HUES6 (cell line): ENCODE measurements around the gene PRKCA.

Source experiments
- H3K27ac ChIP-seq: 2 replicates; pipeline ENCODE4 v1.7.0; 2013; ENCODE audit warnings: low read depth, mild to moderate bottlenecking, low read length, inconsistent platforms
- H3K27me3 ChIP-seq: 2 replicates; pipeline ENCODE4 v1.6.1; 2013; ENCODE audit warnings: low read length; ENCODE audit not compliant: control insufficient read depth, insufficient read depth
- H3K36me3 ChIP-seq: 2 replicates; pipeline ENCODE4 v1.6.1; 2013; ENCODE audit warnings: low read length; ENCODE audit not compliant: control insufficient read depth, insufficient read depth
- H3K4me1 ChIP-seq: 2 replicates; pipeline ENCODE4 v1.6.1; 2013; ENCODE audit warnings: low read length; ENCODE audit not compliant: control insufficient read depth, insufficient read depth
- H3K4me3 ChIP-seq: 2 replicates; pipeline ENCODE4 v1.5.1; 2013; ENCODE audit warnings: low read depth, low read length
- H3K9ac ChIP-seq: one replicate; pipeline ENCODE4 v1.6.1; 2013; ENCODE audit warnings: mild to moderate bottlenecking, low read length
- H3K9me3 ChIP-seq: 2 replicates; pipeline ENCODE4 v1.6.1; 2013; ENCODE audit warnings: low read depth, low read length; ENCODE audit not compliant: control insufficient read depth, insufficient read depth

PRKCA gene

GRCh38 chr17:66671156-66671555, 368.7 kb downstream of the PRKCA start:
- Histone ChIP-seq H3K4me3 (no peak overlapping the region), H3K36me3 (no peaks in the 10 kb centered on the region), H3K9me3 (no peaks in the 10 kb centered on the region; the same call in 1 of the 2 replicates), H3K27ac (no peak overlapping the region), H3K27me3 (no peaks in the 10 kb centered on the region), H3K9ac (no peak overlapping the region), H3K4me1 (no peaks in the 10 kb centered on the region)

- H3K9me3 ChIP-seq, result peaks cover 7% of the 10 kb centered on the region; the same call in 1 of the 2 replicates
- no peak overlapping the region for H3K9ac ChIP-seq
- H3K27ac ChIP-seq, result no peak overlapping the region
- no peak overlapping the region for H3K4me3 ChIP-seq
- no peaks in the 10 kb centered on the region for H3K36me3 ChIP-seq
- H3K4me1 ChIP-seq, result peaks cover 3% of the 10 kb centered on the region; the same call in 1 of the 2 replicates
- no peaks in the 10 kb centered on the region for H3K27me3 ChIP-seq
These were observed 371.4 kb downstream of the PRKCA start for GRCh38 chr17:66673668-66674276.

- Histone ChIP-seq H3K27ac (no peak overlapping the region), H3K9ac (no peak overlapping the region), H3K9me3 (peaks cover 8% of the 10 kb centered on the region; the same call in 1 of the 2 replicates), H3K4me1 (peaks cover 3% of the 10 kb centered on the region), H3K27me3 (no peaks in the 10 kb centered on the region), H3K4me3 (no peak overlapping the region), H3K36me3 (no peaks in the 10 kb centered on the region)
These were observed 373.0 kb downstream of the PRKCA start for GRCh38 chr17:66675273-66675990.

- H3K36me3 ChIP-seq, result no peaks in the 10 kb centered on the region
- no peaks in the 10 kb centered on the region for H3K27me3 ChIP-seq
- no peak overlapping the region for H3K4me3 ChIP-seq
- H3K9me3 ChIP-seq, result peaks cover 8% of the 10 kb centered on the region; the same call in 1 of the 2 replicates
- H3K9ac ChIP-seq, result no peak overlapping the region
- H3K4me1 ChIP-seq, result peaks cover 3% of the 10 kb centered on the region
- no peak overlapping the region for H3K27ac ChIP-seq
These were observed 373.6 kb downstream of the PRKCA start for GRCh38 chr17:66675991-66676371.

GRCh38 chr17:66676421-66676820, 374.0 kb downstream of the PRKCA start:
- H3K9me3 ChIP-seq, result peaks cover 8% of the 10 kb centered on the region; the same call in 1 of the 2 replicates
- no peaks in the 10 kb centered on the region for H3K36me3 ChIP-seq
- H3K4me1 ChIP-seq, result peaks cover 3% of the 10 kb centered on the region
- no peak overlapping the region for H3K4me3 ChIP-seq
- no peak overlapping the region for H3K9ac ChIP-seq
- no peaks in the 10 kb centered on the region for H3K27me3 ChIP-seq
- no peak overlapping the region for H3K27ac ChIP-seq

- H3K9me3 ChIP-seq, result peaks cover 8% of the 10 kb centered on the region; the same call in 1 of the 2 replicates
- no peak overlapping the region for H3K4me3 ChIP-seq
- H3K27ac ChIP-seq, result no peak overlapping the region
- H3K36me3 ChIP-seq, result no peaks in the 10 kb centered on the region
- H3K9ac ChIP-seq, result no peak overlapping the region
- peaks cover 3% of the 10 kb centered on the region for H3K4me1 ChIP-seq
- no peaks in the 10 kb centered on the region for H3K27me3 ChIP-seq
These were observed 375.0 kb downstream of the PRKCA start for GRCh38 chr17:66677201-66677981.

- no peak overlapping the region for H3K4me3 ChIP-seq
- H3K36me3 ChIP-seq, result no peaks in the 10 kb centered on the region
- no peak overlapping the region for H3K27ac ChIP-seq
- no peaks in the 10 kb centered on the region for H3K27me3 ChIP-seq
- peaks cover 8% of the 10 kb centered on the region; the same call in 1 of the 2 replicates for H3K9me3 ChIP-seq
- H3K4me1 ChIP-seq, result peaks cover 3% of the 10 kb centered on the region
- no peak overlapping the region for H3K9ac ChIP-seq
These were observed 375.6 kb downstream of the PRKCA start for GRCh38 chr17:66678061-66678460.

- no peaks in the 10 kb centered on the region for H3K27me3 ChIP-seq
- no peak overlapping the region for H3K9ac ChIP-seq
- H3K4me3 ChIP-seq, result no peak overlapping the region
- H3K27ac ChIP-seq, result no peak overlapping the region
- no peaks in the 10 kb centered on the region for H3K36me3 ChIP-seq
- H3K4me1 ChIP-seq, result peaks cover 3% of the 10 kb centered on the region
- H3K9me3 ChIP-seq, result peaks cover 8% of the 10 kb centered on the region; the same call in 1 of the 2 replicates
These were observed 376.4 kb downstream of the PRKCA start for GRCh38 chr17:66678827-66679226.

- H3K36me3 ChIP-seq, result no peaks in the 10 kb centered on the region
These were observed 377.5 kb downstream of the PRKCA start for GRCh38 chr17:66679631-66680517.

GRCh38 chr17:66682283-66682682, 379.9 kb downstream of the PRKCA start:
- Histone ChIP-seq H3K9me3 (peaks cover 8% of the 10 kb centered on the region; the same call in 1 of the 2 replicates), H3K36me3 (no peaks in the 10 kb centered on the region), H3K27ac (no peak overlapping the region), H3K4me3 (no peak overlapping the region), H3K27me3 (no peaks in the 10 kb centered on the region), H3K4me1 (no peaks in the 10 kb centered on the region; the same call in 1 of the 2 replicates), H3K9ac (no peak overlapping the region)

More at GRCh38 chr17:66679631-66680517, 377.5 kb downstream of the PRKCA start:
- Histone ChIP-seq H3K9ac (no peak overlapping the region), H3K27ac (no peak overlapping the region), H3K27me3 (no peaks in the 10 kb centered on the region), H3K9me3 (peaks cover 8% of the 10 kb centered on the region; the same call in 1 of the 2 replicates), H3K4me3 (no peak overlapping the region), H3K4me1 (peaks cover 3% of the 10 kb centered on the region)
